HG02642 (cell line): ENCODE data around the gene CCDC134.

Source experiments
- ATAC-seq: cut with Tn5 transposase; IDR thresholded peaks from one replicate; pipeline ENCODE4 v1.9.1; 2021; ENCODE audit warnings: mild to moderate bottlenecking; ENCODE audit not compliant: unreplicated experiment, poor library complexity

CCDC134 gene

DNA sequence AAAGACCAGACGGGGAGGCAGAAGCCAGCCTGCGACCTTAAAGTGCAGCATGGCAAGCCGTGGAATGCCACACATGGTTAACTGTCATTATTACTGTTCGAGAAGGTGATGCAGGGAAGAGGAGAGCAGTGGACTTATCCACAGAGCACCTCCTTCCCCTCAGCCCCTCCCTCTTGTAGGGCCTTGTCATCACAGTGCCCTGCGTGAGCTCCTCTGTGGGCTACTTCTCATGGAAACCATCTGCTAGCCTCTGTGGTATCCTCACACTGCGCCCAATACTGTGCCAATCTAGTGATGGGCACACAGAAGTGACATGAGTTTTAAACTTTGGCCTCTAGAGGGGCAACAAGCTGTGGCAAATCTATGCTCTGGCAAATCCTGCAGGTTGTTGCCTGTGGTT is 18.2 kb upstream of the CCDC134 start:
- ATAC-seq: no peak

DNA sequence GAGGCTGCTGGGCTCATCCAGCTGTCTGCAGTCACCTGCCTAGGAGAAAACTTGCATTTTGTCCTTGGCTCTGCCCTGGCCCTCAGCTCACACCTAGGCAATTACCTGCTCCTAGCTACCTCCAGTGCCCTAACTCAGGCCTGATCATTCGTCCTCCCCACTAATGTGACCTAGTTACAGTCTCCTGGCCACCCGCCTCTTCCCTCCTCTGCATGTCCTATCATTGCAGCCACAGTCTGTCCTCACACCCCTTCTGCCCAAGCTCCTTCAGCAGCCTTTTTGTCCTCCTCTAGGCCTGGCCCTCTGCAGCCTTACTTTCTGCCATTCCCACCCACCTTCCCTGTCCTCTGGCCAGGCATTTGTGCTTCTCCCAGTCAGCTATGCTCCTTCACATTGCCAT is 17.7 kb upstream of the CCDC134 start:
- ATAC-seq: no peak

DNA sequence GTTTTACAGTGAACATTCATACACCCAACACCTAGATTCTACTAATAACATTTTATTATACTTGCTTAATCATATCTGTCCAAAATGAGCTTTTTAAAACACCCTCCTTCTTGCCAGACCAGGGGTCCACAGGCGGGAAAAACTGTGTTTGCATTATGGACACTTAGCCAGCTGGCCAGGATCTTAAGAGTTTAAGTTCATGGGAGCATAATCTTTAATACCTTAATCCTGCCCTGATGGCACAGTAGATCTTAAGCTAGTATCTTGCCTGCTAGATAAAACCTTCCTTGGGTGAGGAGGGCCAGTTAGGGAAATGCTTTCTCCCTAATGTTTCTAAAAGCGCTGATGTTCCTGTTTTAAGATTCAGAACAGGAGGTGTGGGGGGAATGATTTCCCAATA is 13.1 kb upstream of the CCDC134 start:
- no peak for ATAC-seq

DNA sequence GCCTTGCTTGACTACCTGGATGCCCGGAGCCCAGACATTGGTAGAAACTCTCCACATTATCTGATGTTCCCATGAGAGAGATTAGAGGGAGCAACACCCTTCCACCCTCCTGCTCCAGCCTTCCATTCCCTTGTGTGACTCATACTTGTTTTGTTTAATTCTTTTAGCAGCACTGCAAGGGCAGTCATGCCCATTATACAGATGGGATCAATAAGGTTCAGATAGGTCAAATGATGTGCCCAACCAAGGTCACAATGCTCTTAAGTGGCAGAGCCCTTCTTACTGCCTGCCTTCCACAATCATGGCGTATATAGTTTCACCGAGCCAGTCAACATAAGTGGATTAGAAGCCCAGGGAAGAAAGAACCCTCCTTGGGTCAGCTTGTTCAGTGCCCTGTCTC is 6.6 kb upstream of the CCDC134 start:
- ATAC-seq: no peak

DNA sequence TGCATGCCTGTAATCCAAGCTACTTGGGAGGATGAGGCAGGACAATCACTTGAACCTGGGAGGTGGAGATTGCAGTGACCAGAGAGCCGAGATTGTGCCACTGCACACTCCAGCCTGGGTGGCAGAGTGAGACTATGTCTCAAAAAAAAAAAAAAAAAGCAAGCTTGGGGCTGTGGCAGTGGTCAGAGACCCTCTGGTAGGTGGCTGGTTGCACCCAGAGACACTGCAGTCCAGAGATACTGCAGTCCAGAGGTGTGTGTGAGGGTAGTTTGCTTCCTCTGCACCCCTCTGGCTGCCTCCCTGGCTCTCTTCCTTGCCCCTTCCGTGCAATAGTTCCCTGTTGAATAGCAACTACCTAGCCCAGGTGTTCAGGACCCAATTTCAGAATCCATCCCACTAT is 1.7 kb upstream of the CCDC134 start:
- ATAC-seq: no peak

DNA sequence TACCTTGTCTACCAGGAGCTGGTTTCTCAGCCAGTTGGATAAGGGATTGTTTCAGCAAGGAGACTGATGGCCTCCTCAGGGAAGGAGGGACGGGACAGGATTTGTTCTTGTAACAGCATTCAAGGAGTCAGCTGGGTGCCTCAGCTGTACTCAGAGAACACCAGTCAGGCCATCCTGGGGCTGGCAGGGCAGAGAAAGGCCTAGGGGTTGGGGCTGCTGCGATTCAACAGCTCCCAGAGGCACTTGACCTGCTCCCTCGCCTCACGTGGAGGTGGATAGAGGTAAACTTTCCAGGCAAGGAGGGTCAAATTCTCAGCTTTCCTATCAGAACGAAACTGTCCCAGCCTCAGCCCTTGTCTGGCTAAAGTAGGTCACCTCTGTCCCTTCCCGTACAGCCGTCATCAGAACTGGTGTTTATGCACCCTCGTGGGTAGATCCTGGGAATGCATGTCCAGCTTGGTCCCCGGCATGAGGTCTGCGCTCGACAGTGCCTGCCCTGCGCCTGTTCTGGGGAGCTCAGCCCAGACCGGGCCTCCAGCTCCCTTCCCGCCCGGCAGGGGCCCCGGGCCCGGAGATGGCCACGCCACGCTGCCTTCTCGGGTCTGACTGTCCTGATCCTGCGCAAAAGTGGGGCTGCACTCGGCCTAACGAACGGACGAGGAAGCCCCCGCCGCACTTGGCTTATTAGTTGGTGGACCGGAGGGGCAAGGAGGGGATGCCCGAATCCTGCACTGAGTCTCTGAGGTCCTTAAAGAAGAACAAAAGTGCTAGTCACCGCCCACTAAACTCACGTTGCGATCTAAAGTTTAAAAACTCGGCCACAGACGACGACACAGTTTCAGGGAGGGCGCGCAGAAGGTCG is 762 bp upstream of the CCDC134 start:
- peak; percentile 20 for ATAC-seq

DNA sequence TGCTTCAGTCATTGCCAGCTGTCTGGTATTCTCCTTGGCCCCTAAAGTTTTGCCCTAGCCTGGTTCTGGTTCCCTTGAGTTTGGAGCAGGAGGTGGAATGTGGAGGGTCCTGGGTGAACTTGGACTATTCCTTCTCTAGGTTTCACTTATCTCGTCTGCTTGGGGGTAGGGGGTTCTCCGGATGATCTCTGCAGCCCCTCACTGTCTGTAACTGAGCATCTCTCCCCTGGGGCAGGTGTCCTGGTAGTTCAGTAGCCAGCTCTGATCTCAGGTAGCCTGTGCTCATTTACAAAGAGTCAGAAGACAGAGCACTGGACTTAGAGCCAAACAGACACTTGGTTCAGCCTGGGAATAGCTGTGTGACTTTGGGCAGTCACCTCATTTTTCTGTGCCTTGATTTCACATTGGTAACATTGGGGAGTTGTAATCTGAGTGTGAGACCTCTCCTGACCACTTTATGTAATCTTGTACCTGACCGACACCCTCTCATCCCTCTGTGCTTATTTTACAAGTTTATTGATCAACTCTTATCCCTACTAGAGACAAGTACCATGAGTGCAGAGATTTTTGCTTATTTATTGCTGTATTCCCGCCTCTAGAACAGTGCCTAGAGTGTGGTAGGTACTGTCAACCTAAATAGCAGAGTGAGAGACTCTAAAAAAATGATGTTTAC is 804 bp downstream of the CCDC134 start:
- peak; percentile 2 for ATAC-seq

DNA sequence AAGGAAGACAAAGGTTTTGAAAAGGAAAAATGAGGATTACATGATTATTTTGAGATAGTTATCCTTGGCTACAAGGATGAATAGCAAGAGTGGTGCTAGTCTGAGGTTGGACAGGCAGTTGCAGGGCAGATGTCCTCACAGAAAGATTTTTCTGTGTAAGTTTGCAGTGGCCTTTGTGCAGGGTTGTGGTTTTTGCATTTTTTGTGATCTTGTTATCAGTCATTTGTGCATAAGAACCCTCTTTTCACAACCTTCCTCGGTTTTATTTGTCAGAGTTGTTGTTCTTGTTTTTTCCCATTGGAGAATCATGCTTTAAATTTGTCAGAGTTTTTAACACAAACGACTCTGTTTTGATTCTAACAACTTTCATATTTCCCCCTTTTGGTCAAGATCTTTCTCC is 1.4 kb downstream of the CCDC134 start:
- no peak for ATAC-seq

DNA sequence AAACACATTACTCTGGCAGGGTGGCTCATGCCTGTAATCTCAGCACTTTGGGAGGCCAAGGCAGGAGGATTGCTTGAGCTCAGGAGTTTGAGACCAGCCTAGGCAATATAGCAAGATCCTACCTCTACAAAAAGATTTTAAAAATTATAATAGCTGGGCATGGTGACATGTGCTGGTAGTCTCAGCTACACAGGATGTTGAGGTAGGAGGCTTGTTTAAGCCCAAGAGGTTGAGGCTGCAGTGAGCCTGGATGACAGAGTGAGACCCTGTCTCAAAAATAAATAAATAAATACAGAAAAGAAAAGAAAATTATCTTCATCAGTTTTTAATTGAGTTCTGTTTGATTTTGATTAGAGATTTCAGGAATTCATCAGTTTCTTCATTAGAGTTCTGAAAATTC is 5.2 kb downstream of the CCDC134 start:
- ATAC-seq: no peak

DNA sequence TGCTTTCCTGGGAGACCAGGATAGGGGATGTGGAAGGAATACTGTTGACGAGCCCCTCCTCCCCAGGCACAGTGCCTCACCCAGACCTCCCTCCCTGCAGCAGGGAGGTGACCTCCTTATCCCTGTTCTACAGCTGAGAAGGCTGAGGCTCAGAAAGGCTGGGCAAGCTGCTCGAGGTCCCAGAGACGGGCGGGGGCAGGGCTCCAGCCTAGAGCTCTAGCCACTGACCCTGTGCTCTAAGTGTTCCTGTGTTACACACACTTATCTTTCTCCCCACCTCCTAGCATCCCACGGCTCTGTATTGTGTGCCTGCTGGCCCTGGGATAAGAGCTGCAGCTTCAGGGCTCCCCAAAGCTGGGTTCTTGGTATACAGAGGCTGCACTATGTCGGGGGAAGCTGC is 7.9 kb downstream of the CCDC134 start:
- no peak for ATAC-seq

DNA sequence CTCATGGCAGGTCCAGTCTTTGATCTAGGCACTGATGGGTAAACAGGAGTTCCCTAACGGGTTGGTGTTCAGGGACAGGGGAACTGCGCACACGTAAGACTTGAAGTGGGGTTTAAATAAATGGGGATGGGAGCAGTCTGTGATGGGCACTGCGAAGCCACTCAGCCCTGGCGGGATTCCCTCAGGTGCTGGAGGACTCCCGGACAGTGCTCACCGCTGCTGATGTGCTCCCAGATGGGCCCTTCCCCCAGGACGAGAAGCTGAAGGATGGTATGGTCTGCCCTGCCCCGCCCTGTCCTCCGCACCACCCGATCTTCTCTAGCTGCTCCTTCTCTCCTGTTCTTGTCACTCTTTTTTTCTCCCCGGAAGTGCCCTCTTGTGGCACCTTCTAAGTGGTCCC is 9.5 kb downstream of the CCDC134 start:
- no peak for ATAC-seq

DNA sequence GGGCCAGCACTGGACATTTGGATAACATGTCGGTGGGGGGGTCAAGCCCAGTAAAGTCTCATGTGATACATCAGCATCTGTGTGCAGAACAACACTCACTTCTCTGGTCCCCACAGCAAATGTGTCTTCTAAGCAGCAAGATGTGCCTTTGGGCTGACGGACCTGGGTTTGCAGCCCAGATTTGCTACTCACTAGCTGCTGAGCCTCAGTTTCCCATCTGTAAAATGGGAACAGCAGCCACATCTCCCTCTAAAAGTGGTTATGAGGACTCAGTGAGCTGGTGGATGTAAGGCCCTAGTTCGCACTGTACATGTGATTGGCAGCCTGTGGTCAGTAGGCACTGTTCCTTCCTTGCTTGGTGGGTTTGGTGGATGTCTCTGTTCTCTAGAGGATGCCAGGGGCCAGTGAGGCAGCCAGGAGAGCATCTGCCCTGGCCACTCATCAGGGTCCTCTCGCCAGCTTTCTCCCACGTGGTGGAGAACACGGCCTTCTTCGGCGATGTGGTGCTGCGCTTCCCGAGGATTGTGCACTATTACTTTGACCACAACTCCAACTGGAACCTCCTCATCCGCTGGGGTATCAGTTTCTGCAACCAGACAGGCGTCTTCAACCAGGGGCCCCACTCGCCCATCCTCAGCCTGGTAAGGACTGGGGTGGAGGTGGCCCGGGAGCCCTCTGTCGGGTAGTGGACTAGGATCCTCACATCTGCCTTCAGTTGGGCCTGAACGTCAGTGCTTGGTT is 12.5 kb downstream of the CCDC134 start:
- no peak for ATAC-seq

DNA sequence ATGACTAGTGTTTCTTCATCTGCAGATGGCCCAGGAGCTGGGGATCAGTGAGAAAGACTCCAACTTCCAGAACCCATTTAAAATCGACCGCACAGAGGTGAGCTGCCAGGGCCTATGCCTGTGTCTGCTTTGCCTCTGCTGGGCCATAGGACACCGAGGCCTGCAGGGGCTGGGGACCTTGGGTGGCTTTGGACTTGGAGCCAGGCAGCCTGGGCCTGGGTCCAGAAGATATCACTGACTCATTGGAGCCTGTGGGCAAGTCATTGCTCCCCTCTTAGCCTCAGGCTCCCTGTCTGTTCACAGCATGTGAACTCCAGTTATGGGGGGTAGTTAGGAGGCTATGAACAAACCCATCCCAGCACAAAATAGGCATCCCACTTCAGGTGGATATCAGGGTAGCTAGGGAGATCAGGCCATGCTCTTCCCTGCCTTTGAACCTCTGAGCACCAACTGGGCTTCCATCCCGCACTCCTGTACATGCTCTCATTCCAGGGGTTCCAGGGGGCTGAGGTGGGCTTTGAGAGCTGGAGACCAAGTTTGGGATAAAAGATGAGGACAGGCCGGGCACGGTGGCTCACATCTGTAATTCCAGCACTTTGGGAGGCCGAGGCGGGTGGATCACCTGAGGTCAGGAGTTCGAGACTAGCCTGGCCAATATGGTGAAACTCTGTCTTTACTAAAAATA is 13.4 kb downstream of the CCDC134 start:
- no peak for ATAC-seq

DNA sequence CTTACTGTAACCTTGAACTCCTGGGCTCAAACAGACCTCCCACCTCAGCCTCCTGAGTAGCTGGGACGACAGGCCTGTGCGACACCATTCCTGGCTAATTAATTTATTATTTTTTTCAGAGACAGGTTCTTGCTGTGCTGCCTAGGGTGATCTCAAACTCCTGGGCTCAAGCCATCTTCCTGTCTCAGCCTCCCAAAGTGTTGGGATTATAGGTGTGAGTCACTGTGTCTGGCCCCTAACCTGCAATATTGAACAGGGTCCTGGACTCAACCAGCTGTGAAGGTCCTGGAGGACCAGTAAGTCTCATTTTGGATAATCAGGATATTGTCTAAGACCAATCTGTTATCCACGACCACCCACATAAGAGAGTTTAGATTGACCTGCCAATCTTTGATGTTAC is 15.2 kb downstream of the CCDC134 start:
- ATAC-seq: no peak

DNA sequence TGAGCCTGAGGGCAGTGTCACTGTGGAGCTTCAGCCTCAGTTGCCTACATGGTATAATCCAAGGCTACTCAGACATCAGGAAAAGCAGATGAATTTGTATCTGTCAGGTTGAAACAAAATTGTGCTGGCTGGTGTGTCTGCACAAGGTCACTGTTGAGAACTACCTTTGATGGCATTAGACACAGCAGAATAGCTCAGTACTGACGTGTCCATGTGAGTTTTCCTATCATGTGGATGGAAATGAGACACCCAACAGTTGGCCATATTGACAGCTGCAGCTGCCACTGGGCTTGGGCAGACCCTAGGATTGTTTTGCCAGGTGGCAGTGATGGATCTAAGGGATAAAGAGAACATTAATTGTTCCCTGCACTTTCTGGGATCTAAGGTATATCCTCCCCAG is 15.8 kb downstream of the CCDC134 start:
- no peak for ATAC-seq

DNA sequence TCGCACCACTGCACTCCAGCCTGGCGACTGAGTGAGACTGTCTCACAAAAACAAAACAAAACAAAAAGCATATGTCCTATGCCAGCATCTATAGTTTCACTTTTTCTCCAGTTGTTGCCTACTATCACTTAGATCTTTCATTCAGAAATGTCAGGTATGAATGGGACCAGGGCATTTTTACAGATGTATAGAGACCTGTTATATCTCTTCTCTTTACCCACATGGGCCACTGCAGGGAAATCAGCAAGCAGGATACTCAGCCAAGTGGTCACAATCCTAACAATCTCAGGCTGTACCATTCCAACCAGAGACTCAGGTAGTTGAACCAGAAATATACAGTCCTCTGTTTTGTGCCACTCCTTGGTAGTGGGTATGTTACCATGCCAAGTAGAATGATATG is 16.4 kb downstream of the CCDC134 start:
- ATAC-seq: no peak

DNA sequence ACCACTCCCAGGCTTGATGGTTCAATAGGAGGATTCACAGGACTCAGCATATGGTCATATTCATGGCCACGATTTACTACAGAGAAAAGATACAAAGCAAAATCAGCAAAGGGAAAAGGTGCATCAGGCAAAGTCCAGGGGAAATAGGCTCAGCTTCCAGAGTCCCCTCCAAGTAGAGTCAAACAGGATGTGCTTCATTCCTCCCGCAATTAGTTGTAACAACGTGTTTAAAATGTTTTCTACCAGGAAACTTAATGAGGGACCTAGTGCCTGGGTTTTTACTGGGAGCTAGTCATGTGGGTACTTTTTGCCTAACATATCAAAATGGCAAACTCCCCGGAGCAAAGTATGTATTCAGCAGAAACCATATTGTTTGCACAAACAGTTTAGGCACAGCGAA is 17.5 kb downstream of the CCDC134 start:
- no peak for ATAC-seq

DNA sequence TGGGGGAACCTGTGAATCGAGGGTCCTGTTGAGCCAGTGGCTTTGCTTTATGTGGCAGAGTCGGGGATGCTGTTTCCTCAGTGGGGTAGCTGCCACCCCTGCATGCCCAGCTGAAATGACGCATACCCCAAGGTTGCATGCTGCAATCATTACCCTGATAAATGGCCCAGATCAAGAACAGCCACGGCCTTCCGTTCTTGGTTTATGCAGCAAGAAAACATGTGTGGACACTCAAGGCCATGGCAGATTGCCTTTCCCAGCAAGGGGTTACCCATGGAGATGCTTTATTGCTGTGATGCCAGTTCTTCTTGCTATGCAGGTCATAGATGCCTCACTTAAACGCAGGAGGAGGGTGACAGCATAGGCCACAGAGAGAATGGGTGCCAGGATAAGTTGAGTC is 18.1 kb downstream of the CCDC134 start:
- ATAC-seq: no peak

DNA sequence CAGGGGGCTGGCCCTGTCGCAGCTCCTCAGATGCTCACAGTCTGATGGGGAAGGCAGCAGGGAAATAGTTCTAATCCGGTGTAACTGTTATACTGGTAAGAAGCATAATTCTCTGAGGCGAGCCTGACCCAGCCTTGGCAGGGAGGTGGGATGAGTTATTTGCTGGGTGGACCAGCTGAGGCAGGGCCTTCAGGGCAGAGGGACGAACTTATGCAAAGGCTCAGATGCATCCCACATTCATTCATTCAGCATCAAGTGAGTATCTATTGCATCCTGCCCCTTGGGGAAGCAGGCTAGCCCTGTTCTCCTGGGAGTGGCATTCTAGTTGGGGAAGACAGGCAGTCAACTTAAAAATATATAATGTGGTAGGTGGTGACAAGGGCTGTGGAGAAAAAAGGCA is 18.8 kb downstream of the CCDC134 start:
- no peak for ATAC-seq

DNA sequence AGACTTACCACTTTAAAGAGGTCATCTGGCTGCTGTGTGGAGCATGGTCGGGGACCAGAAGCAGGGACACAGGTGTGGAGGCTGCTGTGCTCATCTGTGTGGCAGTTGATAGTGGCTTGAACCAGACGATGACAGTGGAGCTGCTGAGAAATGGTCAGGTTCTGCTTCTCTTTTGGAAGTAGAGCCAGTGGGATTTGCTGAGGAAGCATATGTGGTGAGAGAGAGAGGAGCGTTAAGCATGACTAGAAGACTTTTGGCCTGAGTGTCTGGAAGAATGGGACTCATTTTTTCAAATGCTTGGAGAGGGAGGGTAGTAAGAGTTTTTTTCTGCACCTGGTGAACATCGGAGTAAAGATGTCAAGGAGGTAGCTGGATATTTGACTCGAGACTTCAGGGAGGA is 20.0 kb downstream of the CCDC134 start:
- ATAC-seq: no peak
